Peyer's patch (tissue), 4 donors: ENCODE measurements around the gene RPS21.

Experiments
- POLR2A ChIP-seq, 2 donors: fragments of 450-650 bp; IDR thresholded peaks; one replicate each; pipeline ENCODE4 v1.5.1; 2017; ENCODE audit warnings: antibody characterized with exemption in 2 of 2, mild to moderate bottlenecking in 2 of 2, moderate library complexity in 2 of 2
- TF ChIP-seq, protein P1 (sequence below), 6 experiments: fragments of 450-650 bp in 4 of 6; fragments of 200-600 bp in 2 of 6; sonication (generic) in 1 of 6; IDR thresholded peaks; one replicate each; pipeline ENCODE4 v1.5.1; 2017 to 2019; ENCODE audit warnings: antibody characterized with exemption in 6 of 6, mild to moderate bottlenecking in 3 of 6, moderate library complexity in 1 of 6

DNA sequence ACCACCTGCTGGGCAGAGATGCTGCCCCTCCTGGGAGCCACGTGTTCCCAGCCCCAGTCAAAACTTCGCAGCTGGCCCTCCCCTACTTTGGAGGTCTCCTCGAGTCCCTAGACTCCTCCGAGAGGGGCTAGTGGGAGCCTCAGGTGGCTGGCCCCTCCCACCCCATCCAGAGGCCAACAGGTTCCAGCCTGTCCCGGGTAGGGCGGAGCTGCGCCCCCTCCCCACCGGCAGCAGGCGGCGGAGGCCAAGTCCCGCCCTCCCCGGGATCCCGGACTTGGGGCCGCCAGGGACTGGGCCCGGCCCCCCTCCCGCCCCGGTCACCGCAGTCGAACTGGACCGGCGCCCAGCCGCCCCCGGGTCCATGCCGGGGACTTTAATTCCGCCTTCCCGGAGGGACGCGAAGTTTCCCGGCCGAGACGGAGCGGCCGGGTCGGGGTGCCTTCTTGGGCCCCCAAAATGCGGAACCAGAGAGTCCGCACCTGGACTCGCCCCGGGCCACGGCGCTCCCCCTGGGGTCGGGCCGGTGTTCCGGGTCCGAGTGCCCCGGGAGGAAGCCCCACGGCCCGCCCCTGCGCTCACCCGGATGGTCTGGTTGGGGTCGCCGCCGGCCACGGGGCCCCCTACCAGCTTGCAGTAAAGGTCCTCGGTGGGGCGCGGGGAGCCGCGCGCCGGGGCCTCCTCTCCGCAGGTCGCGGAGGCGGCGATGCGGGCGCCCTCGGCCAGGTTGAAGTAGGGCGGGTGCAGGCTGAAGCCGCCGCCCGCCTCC, 20.4 kb upstream of the RPS21 start:
- no peak for TF ChIP-seq POLR2A (IDR thresholded peaks at IDR 0.05)
- TF ChIP-seq, protein P1, sequence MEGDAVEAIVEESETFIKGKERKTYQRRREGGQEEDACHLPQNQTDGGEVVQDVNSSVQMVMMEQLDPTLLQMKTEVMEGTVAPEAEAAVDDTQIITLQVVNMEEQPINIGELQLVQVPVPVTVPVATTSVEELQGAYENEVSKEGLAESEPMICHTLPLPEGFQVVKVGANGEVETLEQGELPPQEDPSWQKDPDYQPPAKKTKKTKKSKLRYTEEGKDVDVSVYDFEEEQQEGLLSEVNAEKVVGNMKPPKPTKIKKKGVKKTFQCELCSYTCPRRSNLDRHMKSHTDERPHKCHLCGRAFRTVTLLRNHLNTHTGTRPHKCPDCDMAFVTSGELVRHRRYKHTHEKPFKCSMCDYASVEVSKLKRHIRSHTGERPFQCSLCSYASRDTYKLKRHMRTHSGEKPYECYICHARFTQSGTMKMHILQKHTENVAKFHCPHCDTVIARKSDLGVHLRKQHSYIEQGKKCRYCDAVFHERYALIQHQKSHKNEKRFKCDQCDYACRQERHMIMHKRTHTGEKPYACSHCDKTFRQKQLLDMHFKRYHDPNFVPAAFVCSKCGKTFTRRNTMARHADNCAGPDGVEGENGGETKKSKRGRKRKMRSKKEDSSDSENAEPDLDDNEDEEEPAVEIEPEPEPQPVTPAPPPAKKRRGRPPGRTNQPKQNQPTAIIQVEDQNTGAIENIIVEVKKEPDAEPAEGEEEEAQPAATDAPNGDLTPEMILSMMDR (IDR thresholded peaks at IDR 0.05), result no peak
